GM23338 (cell line): ENCODE data around the gene RABL3.

Source experiments
- JUNB ChIP-seq: IDR thresholded peaks from one replicate; pipeline ENCODE4 v1.6.1; 2016; ENCODE audit warnings: antibody characterized with exemption; ENCODE audit not compliant: unreplicated experiment
- TF ChIP-seq, protein P1 (sequence below), 2 experiments: fragments of 200-600 bp in 1 of 2; sonication (generic) in 1 of 2; conservative IDR thresholded peaks; 2 replicates each; pipeline versions ENCODE4 v1.5.1 to v1.6.1; 2016 to 2017; ENCODE audit warnings: antibody characterized with exemption in 2 of 2, low read depth in 2 of 2, mild to moderate bottlenecking in 2 of 2, moderate library complexity in 1 of 2

DNA sequence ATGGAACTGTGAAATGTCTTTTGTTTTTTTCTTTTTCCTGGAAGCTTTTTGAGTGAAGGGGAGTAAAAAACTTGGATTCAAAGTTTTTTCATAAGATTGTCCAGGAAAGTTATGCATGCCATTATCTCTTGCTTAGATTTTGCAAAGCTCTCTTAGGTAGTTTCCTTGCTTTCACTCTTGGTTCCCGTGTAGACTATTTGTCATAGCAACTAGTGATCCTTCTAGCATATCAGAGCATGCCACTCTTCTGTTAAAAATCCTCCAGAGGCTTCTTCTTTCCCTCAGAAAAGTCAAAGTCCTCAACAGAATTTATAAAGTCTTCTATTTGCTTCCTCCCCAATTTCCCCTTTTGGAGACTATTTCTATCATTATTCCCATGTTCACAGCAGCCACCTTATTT, 21.3 kb upstream of the RABL3 start:
- TF ChIP-seq, protein P1, sequence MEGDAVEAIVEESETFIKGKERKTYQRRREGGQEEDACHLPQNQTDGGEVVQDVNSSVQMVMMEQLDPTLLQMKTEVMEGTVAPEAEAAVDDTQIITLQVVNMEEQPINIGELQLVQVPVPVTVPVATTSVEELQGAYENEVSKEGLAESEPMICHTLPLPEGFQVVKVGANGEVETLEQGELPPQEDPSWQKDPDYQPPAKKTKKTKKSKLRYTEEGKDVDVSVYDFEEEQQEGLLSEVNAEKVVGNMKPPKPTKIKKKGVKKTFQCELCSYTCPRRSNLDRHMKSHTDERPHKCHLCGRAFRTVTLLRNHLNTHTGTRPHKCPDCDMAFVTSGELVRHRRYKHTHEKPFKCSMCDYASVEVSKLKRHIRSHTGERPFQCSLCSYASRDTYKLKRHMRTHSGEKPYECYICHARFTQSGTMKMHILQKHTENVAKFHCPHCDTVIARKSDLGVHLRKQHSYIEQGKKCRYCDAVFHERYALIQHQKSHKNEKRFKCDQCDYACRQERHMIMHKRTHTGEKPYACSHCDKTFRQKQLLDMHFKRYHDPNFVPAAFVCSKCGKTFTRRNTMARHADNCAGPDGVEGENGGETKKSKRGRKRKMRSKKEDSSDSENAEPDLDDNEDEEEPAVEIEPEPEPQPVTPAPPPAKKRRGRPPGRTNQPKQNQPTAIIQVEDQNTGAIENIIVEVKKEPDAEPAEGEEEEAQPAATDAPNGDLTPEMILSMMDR (conservative IDR thresholded peaks at IDR 0.05; ENCODE audit: low read depth in 2 of 2): no peak
- TF ChIP-seq JUNB: no peak
